Measurements from ENCODE around the gene ATP6V0E1. TPM values are rescaled to one million over a fixed set of nuclear protein-coding genes. Genes with fewer than 3 reads are reported as not detected.

ATP6V0E1 gene
- total RNA-seq, 2 donors from 2014 or later: 41.2 to 68.7 TPM

- Histone ChIP-seq H3K27me3 (no peaks in the 10 kb centered on the region), H3K27ac (no peak overlapping the region), H3K9me3 (no peaks in the 10 kb centered on the region), H3K4me1 (no peaks in the 10 kb centered on the region), H3K4me3 (no peak overlapping the region), H3K36me3 (replicated peaks in 1 of 2; ENCODE audit: insufficient read depth in 1 of 2, low read depth in 2 of 2) (peaks cover 0 to 8% of the 10 kb centered on the region in 2 donors)
- 79 to 82% methylated on average over 12 to 14 of the region's 16 CpGs for WGBS, 2 donors
- DNase-seq: peak in 2 of 4 donors; percentile 20 to 22
- no peak for ATAC-seq
- intact Hi-C loops (cut with DNase I): no loop called here
- TF ChIP-seq POLR2A (IDR thresholded peaks at IDR 0.05) (no peak), CTCF (IDR thresholded peaks at IDR 0.05) (no peak)
Observed at GRCh38 chr5:172939611-172940267, 43.8 kb upstream of the ATP6V0E1 start.

- H3K4me3 ChIP-seq: no peak overlapping the region
- TF ChIP-seq POLR2A (IDR thresholded peaks at IDR 0.05) (no peak), CTCF (IDR thresholded peaks at IDR 0.05) (no peak)
- no peaks in the 10 kb centered on the region for H3K9me3 ChIP-seq
- DNase-seq (no peak), ATAC-seq (no peak)
- no peak overlapping the region for H3K27ac ChIP-seq
- 89 to 90% methylated on average over 10 to 15 of the region's 15 CpGs for WGBS, 2 donors
- H3K27me3 ChIP-seq: no peaks in the 10 kb centered on the region
- intact Hi-C loops (cut with DNase I): no loop called here
- H3K36me3 ChIP-seq (replicated peaks in 1 of 2; ENCODE audit: insufficient read depth in 1 of 2, low read depth in 2 of 2): peaks cover 0 to 7% of the 10 kb centered on the region in 2 donors
- H3K4me1 ChIP-seq: no peaks in the 10 kb centered on the region
Observed at GRCh38 chr5:172940268-172941066, 43.1 kb upstream of the ATP6V0E1 start.

- TF ChIP-seq POLR2A (IDR thresholded peaks at IDR 0.05) (no peak), CTCF (IDR thresholded peaks at IDR 0.05) (no peak)
- H3K36me3 ChIP-seq (replicated peaks in 1 of 2; ENCODE audit: insufficient read depth in 1 of 2, low read depth in 2 of 2): peaks cover 0 to 7% of the 10 kb centered on the region in 2 donors
- no peaks in the 10 kb centered on the region for H3K4me1 ChIP-seq
- WGBS, 2 donors: 49 to 52% methylated on average over 4 of the region's 4 CpGs
- no peak overlapping the region for H3K4me3 ChIP-seq
- DNase-seq (no peak), ATAC-seq (no peak)
- H3K27ac ChIP-seq: no peak overlapping the region
- intact Hi-C loops (cut with DNase I): no loop called here
- H3K27me3 ChIP-seq: no peaks in the 10 kb centered on the region
- no peaks in the 10 kb centered on the region for H3K9me3 ChIP-seq
Observed at GRCh38 chr5:172941067-172941516, 42.5 kb upstream of the ATP6V0E1 start.

GRCh38 chr5:172942556-172942955 lies 41.0 kb upstream of the ATP6V0E1 start:
- Histone ChIP-seq H3K4me3 (no peak overlapping the region), H3K27ac (no peak overlapping the region), H3K36me3 (replicated peaks in 1 of 2; ENCODE audit: insufficient read depth in 1 of 2, low read depth in 2 of 2) (peaks cover 0 to 12% of the 10 kb centered on the region in 2 donors), H3K27me3 (no peaks in the 10 kb centered on the region), H3K9me3 (no peaks in the 10 kb centered on the region), H3K4me1 (no peaks in the 10 kb centered on the region)
- ATAC-seq (no peak), DNase-seq (no peak)
- intact Hi-C loops (cut with DNase I): no loop called here
- TF ChIP-seq POLR2A (IDR thresholded peaks at IDR 0.05) (no peak), CTCF (IDR thresholded peaks at IDR 0.05) (no peak)
- WGBS, 2 donors: 87 to 95% methylated on average over 11 of the region's 11 CpGs

Measured in body of pancreas (tissue), 4 donors.